ENCODE results near the gene CBY2.
"Not testable (repeated sequence)": the region's sequence is repeated elsewhere in the genome, so short reads cannot be mapped to it uniquely, and the experiment has no call there.

Gene CBY2

GRCh38 chr13:45742985-45743384 is 40.9 kb downstream of the CBY2 start:
- no peak for TF ChIP-seq CTCF (IDR thresholded peaks at IDR 0.05; ENCODE audit: insufficient read depth, low read depth, low read length, missing control alignments)
- H3K4me3 ChIP-seq (ENCODE audit: low read length), result no peak overlapping the region
- DNase-seq (ENCODE audit: low read depth), result no peak

- H3K4me3 ChIP-seq (ENCODE audit: low read length), result no peak overlapping the region
- DNase-seq (ENCODE audit: low read depth), result no peak
- no peak for TF ChIP-seq CTCF (IDR thresholded peaks at IDR 0.05; ENCODE audit: insufficient read depth, low read depth, low read length, missing control alignments)
These were observed 42.9 kb downstream of the CBY2 start for GRCh38 chr13:45744979-45745378.

GRCh38 chr13:45747071-45747470 is 45.0 kb downstream of the CBY2 start:
- no peak for TF ChIP-seq CTCF (IDR thresholded peaks at IDR 0.05; ENCODE audit: insufficient read depth, low read depth, low read length, missing control alignments)
- H3K4me3 ChIP-seq (ENCODE audit: low read length), result no peak overlapping the region
- no peak for DNase-seq (ENCODE audit: low read depth)

- DNase-seq (ENCODE audit: low read depth), result no peak
- no peak for TF ChIP-seq CTCF (IDR thresholded peaks at IDR 0.05; ENCODE audit: insufficient read depth, low read depth, low read length, missing control alignments)
- no peak overlapping the region for H3K4me3 ChIP-seq (ENCODE audit: low read length)
These were observed 47.0 kb downstream of the CBY2 start for GRCh38 chr13:45748941-45749759.

- no peak for DNase-seq (ENCODE audit: low read depth)
- TF ChIP-seq CTCF (IDR thresholded peaks at IDR 0.05; ENCODE audit: insufficient read depth, low read depth, low read length, missing control alignments), result no peak
- no peak overlapping the region for H3K4me3 ChIP-seq (ENCODE audit: low read length)
These were observed 48.4 kb downstream of the CBY2 start for GRCh38 chr13:45750566-45750965.

- H3K4me3 ChIP-seq (ENCODE audit: low read length), result no peak overlapping the region
- TF ChIP-seq CTCF (IDR thresholded peaks at IDR 0.05; ENCODE audit: insufficient read depth, low read depth, low read length, missing control alignments), result no peak
- peak; percentile 6 for DNase-seq (ENCODE audit: low read depth)
These were observed 49.8 kb downstream of the CBY2 start for GRCh38 chr13:45751885-45752284.

GRCh38 chr13:45752510-45752909 is 50.4 kb downstream of the CBY2 start:
- TF ChIP-seq CTCF (IDR thresholded peaks at IDR 0.05; ENCODE audit: insufficient read depth, low read depth, low read length, missing control alignments), result no peak
- no peak overlapping the region for H3K4me3 ChIP-seq (ENCODE audit: low read length)

GRCh38 chr13:45756498-45756897 is 54.4 kb downstream of the CBY2 start:
- not testable (repeated sequence) for DNase-seq (ENCODE audit: low read depth); H3K4me3 ChIP-seq (ENCODE audit: low read length)

More at GRCh38 chr13:45752510-45752909, 50.4 kb downstream of the CBY2 start:
- DNase-seq (ENCODE audit: low read depth), result no peak

- H3K4me3 ChIP-seq (ENCODE audit: low read length); DNase-seq (ENCODE audit: low read depth): not testable (repeated sequence)
These were observed 55.5 kb downstream of the CBY2 start for GRCh38 chr13:45757589-45757988.
